HG03378 (cell line): ENCODE data around the gene MOB3B.
A peak's percentile ranks its signal among the peaks of the same experiment; 100 is the strongest.

Experiments
- ATAC-seq: cut with Tn5 transposase; IDR thresholded peaks from one replicate; pipeline ENCODE4 v1.9.1; 2021; ENCODE audit warnings: mild to moderate bottlenecking, moderate library complexity; ENCODE audit not compliant: unreplicated experiment

MOB3B gene

GRCh38 chr9:27347889-27348288 lies 181.7 kb downstream of the MOB3B start:
- ATAC-seq = no peak

- ATAC-seq = no peak
Observed at GRCh38 chr9:27344776-27345175, 184.8 kb downstream of the MOB3B start.

GRCh38 chr9:27341545-27342294 lies 187.9 kb downstream of the MOB3B start:
- ATAC-seq = no peak

- ATAC-seq = no peak
Observed at GRCh38 chr9:27340961-27341511, 188.6 kb downstream of the MOB3B start.

- ATAC-seq = no peak
Observed at GRCh38 chr9:27340285-27340674, 189.3 kb downstream of the MOB3B start.

- ATAC-seq = no peak
Observed at GRCh38 chr9:27339661-27340284, 189.8 kb downstream of the MOB3B start.

- no peak for ATAC-seq
Observed at GRCh38 chr9:27338527-27338903, 191.1 kb downstream of the MOB3B start.

- ATAC-seq = no peak
Observed at GRCh38 chr9:27337833-27338526, 191.6 kb downstream of the MOB3B start.

GRCh38 chr9:27337236-27337635 lies 192.4 kb downstream of the MOB3B start:
- no peak for ATAC-seq

GRCh38 chr9:27336829-27337228 lies 192.8 kb downstream of the MOB3B start:
- no peak for ATAC-seq

GRCh38 chr9:27336126-27336525 lies 193.5 kb downstream of the MOB3B start:
- no peak for ATAC-seq

- ATAC-seq = no peak
Observed at GRCh38 chr9:27335075-27335474, 194.5 kb downstream of the MOB3B start.

GRCh38 chr9:27333241-27334052 lies 196.2 kb downstream of the MOB3B start:
- ATAC-seq = peak; percentile 90

GRCh38 chr9:27331393-27331792 lies 198.2 kb downstream of the MOB3B start:
- no peak for ATAC-seq

- no peak for ATAC-seq
Observed at GRCh38 chr9:27329291-27329690, 200.3 kb downstream of the MOB3B start.

- no peak for ATAC-seq
Observed at GRCh38 chr9:27328483-27328882, 201.1 kb downstream of the MOB3B start.

GRCh38 chr9:27311184-27311583 lies 218.4 kb downstream of the MOB3B start:
- no peak for ATAC-seq

GRCh38 chr9:27310582-27310981 lies 219.0 kb downstream of the MOB3B start:
- no peak for ATAC-seq

GRCh38 chr9:27308691-27309390 lies 220.8 kb downstream of the MOB3B start:
- ATAC-seq = no peak

GRCh38 chr9:27304521-27304920 lies 225.1 kb downstream of the MOB3B start:
- ATAC-seq = no peak
